Daoy (cell line): ENCODE results near the gene AKAP5. TPM values are rescaled to one million over a fixed set of nuclear protein-coding genes. Genes with fewer than 3 reads are reported as not detected.

Experiments used
- total RNA-seq: library from RNA; depleted of rRNA; stranded (reverse); fragments of >200 nt; shearing (Covaris generic); gene quantifications from 2 replicates; pipeline ENCODE4 v1.2.3, GENCODE V29; 2014; rRNA removed

Gene AKAP5
- total RNA-seq, 1 experiment from 2014 or later = 1.6 TPM

Other genes starting within 250 kb of the AKAP5 start
- 0.74 TPM in 1 of 2 replicates, not detected in the other for gene ESR2, start 171.1 kb upstream of the AKAP5 start, total RNA-seq
- gene MTHFD1, start 77.1 kb upstream of the AKAP5 start, total RNA-seq = 50.9 and 63.7 TPM in 2 replicates
- 2.0 and 2.8 TPM in 2 replicates for gene ZBTB25, start 38.3 kb downstream of the AKAP5 start, total RNA-seq
- gene ZBTB1, start 39.3 kb downstream of the AKAP5 start, total RNA-seq = 31.3 and 47.0 TPM in 2 replicates
- gene HSPA2, start 75.2 kb downstream of the AKAP5 start, total RNA-seq = 5.6 and 6.1 TPM in 2 replicates
- 0.18 and 0.63 TPM in 2 replicates for gene PPP1R36, start 84.5 kb downstream of the AKAP5 start, total RNA-seq
- gene PLEKHG3, start 238.9 kb downstream of the AKAP5 start, total RNA-seq = 21.8 and 30.9 TPM in 2 replicates